Left ventricle myocardium inferior (tissue), 1 donor: Measurements from ENCODE around the gene SDC1. TPM values are rescaled to one million over a fixed set of nuclear protein-coding genes. Genes with fewer than 3 reads are reported as not detected.

ENCODE experiments used
- DNase-seq: peaks from one replicate; pipeline ENCODE4 v3.0.0-alpha.2; 2020
- H3K27ac ChIP-seq: fragments of 200-600 bp; replicated peaks from 2 replicates; pipeline ENCODE4 v1.8.0; 2021
- H3K27me3 ChIP-seq: fragments of 200-600 bp; 2 replicates; pipeline ENCODE4 v1.8.0; 2021; ENCODE audit warnings: low read depth
- H3K36me3 ChIP-seq: fragments of 200-600 bp; 2 replicates; pipeline ENCODE4 v1.8.0; 2021
- H3K4me1 ChIP-seq: fragments of 200-600 bp; 2 replicates; pipeline ENCODE4 v1.8.0; 2021
- H3K4me3 ChIP-seq: fragments of 200-600 bp; 2 replicates; pipeline ENCODE4 v1.8.0; 2021; ENCODE audit warnings: mild to moderate bottlenecking, moderate library complexity
- H3K9me3 ChIP-seq: fragments of 200-600 bp; replicated peaks from 2 replicates; pipeline ENCODE4 v1.8.0; 2021
- intact Hi-C: fragments of 100-400 bp; cut with micrococcal nuclease; formaldehyde crosslinking; loops from one replicate; pipeline ENCODE4 v1.11.0; 2022
- total RNA-seq: library from RNA; stranded (reverse); fragmentation: NEBNext Ultra II Directional; extraction: Animal tissue kit (Norgen Biotek cat#: 25700); gene quantifications from one replicate; pipeline ENCODE4 v1.2.1, GENCODE V29; 2021
- TF ChIP-seq, protein P1 (sequence below): fragments of 200-600 bp; IDR thresholded peaks from 2 replicates; pipeline ENCODE4 v1.8.0; 2021; ENCODE audit warnings: antibody characterized with exemption, mild to moderate bottlenecking, borderline replicate concordance
- donor health status: DM: no; HTN: yes; CAD: no; lungs with severe emphysema.

SDC1 gene
- total RNA-seq, 1 donor from 2014 or later, result 0.41 TPM

- H3K27ac ChIP-seq, result no peak overlapping the region
- no peak overlapping the region for H3K4me3 ChIP-seq
- no peaks in the 10 kb centered on the region for H3K4me1 ChIP-seq
- no peak for DNase-seq
- H3K27me3 ChIP-seq, result peaks cover 56% of the 10 kb centered on the region
- H3K9me3 ChIP-seq, result no peaks in the 10 kb centered on the region
- no peaks in the 10 kb centered on the region for H3K36me3 ChIP-seq
- TF ChIP-seq, protein P1, sequence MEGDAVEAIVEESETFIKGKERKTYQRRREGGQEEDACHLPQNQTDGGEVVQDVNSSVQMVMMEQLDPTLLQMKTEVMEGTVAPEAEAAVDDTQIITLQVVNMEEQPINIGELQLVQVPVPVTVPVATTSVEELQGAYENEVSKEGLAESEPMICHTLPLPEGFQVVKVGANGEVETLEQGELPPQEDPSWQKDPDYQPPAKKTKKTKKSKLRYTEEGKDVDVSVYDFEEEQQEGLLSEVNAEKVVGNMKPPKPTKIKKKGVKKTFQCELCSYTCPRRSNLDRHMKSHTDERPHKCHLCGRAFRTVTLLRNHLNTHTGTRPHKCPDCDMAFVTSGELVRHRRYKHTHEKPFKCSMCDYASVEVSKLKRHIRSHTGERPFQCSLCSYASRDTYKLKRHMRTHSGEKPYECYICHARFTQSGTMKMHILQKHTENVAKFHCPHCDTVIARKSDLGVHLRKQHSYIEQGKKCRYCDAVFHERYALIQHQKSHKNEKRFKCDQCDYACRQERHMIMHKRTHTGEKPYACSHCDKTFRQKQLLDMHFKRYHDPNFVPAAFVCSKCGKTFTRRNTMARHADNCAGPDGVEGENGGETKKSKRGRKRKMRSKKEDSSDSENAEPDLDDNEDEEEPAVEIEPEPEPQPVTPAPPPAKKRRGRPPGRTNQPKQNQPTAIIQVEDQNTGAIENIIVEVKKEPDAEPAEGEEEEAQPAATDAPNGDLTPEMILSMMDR, result no peak
- intact Hi-C loops, result no loop called here
Observed at GRCh38 chr2:20231598-20232026, 6.7 kb upstream of the SDC1 start.

GRCh38 chr2:20231159-20231558 is 6.2 kb upstream of the SDC1 start:
- intact Hi-C loops, result no loop called here
- H3K4me3 ChIP-seq, result no peak overlapping the region
- peaks cover 60% of the 10 kb centered on the region for H3K27me3 ChIP-seq
- H3K27ac ChIP-seq, result no peak overlapping the region
- no peak for DNase-seq
- H3K36me3 ChIP-seq, result no peaks in the 10 kb centered on the region
- TF ChIP-seq, protein P1, result no peak
- no peaks in the 10 kb centered on the region for H3K4me1 ChIP-seq
- no peaks in the 10 kb centered on the region for H3K9me3 ChIP-seq

GRCh38 chr2:20230114-20230425 is 5.1 kb upstream of the SDC1 start:
- H3K4me1 ChIP-seq, result peaks cover 8% of the 10 kb centered on the region
- no peaks in the 10 kb centered on the region for H3K9me3 ChIP-seq
- peaks cover 61% of the 10 kb centered on the region for H3K27me3 ChIP-seq
- no peaks in the 10 kb centered on the region for H3K36me3 ChIP-seq
- no peak overlapping the region for H3K4me3 ChIP-seq
- H3K27ac ChIP-seq, result no peak overlapping the region
- intact Hi-C loops, result no loop called here
- DNase-seq, result no peak
- TF ChIP-seq, protein P1, result no peak

- no peaks in the 10 kb centered on the region for H3K36me3 ChIP-seq
- H3K27me3 ChIP-seq, result peaks cover 62% of the 10 kb centered on the region
- peaks cover 13% of the 10 kb centered on the region for H3K4me1 ChIP-seq
- no peak overlapping the region for H3K4me3 ChIP-seq
- intact Hi-C loops, result no loop called here
- TF ChIP-seq, protein P1, result no peak
- H3K27ac ChIP-seq, result no peak overlapping the region
- H3K9me3 ChIP-seq, result no peaks in the 10 kb centered on the region
- DNase-seq, result no peak
Observed at GRCh38 chr2:20229322-20230113, 4.6 kb upstream of the SDC1 start.

DNA sequence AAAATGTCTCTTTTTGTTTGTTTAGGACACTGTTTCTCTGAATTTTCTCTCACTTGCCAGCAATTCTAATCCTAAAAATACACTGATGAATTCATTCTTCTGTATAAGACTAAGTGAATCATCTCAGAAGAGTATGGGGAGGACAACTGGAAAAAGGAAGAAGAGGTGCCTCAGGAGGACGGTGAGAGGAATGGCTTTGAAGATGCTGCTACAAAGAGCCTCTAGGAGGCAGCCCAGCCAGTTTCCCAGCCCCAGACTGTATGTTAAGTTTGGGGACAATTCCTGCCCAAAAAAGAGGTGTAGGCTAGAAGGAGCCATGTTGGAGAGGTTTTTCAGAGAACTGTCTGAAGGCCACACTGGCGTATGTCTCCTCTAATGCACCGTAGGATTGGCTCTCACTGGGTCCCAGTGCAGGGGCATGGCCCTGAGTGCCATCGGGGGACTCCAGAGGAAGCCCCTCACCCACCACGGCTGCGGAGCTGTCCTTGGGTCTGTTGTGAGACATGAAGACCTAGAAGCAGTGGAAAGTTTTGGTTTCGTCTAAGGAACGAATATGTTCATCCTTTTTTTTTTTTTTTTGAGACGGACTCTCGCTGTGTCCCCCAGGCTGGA is 3.1 kb upstream of the SDC1 start:
- DNase-seq, result no peak
- Histone ChIP-seq H3K4me1 (peaks cover 27% of the 10 kb centered on the region), H3K4me3 (no peak overlapping the region), H3K9me3 (no peaks in the 10 kb centered on the region), H3K36me3 (no peaks in the 10 kb centered on the region), H3K27me3 (peaks cover 76% of the 10 kb centered on the region), H3K27ac (no peak overlapping the region)
- TF ChIP-seq, protein P1, result no peak
- intact Hi-C loops, result no loop called here
